Hepatocyte (in vitro differentiated cells): ENCODE measurements around the gene CRTAP. TPM values are rescaled to one million over a fixed set of nuclear protein-coding genes. Genes with fewer than 3 reads are reported as not detected.

Experiments
- DNase-seq: peaks from one replicate; pipeline ENCODE4 v3.0.0-alpha.2; 2016; ENCODE audit warnings: low spot score
- H2AFZ ChIP-seq: fragments of 200-600 bp; sonication (generic); 2 replicates; pipeline ENCODE4 v1.6.0; 2016; ENCODE audit warnings: antibody characterized with exemption, mild to moderate bottlenecking
- H3K27ac ChIP-seq: fragments of 200-600 bp; sonication (generic); 2 replicates; pipeline ENCODE4 v1.5.1; 2016; ENCODE audit warnings: mild to moderate bottlenecking
- H3K27me3 ChIP-seq: fragments of 200-600 bp; sonication (generic); 2 replicates; pipeline ENCODE4 v1.6.1; 2016
- H3K36me3 ChIP-seq: fragments of 200-600 bp; sonication (generic); replicated peaks from 2 replicates; pipeline ENCODE4 v1.5.1; 2016; ENCODE audit warnings: low read depth; ENCODE audit not compliant: insufficient read depth
- H3K4me1 ChIP-seq: fragments of 200-600 bp; sonication (generic); 2 replicates; pipeline ENCODE4 v1.5.1; 2016; ENCODE audit warnings: mild to moderate bottlenecking, moderate library complexity; ENCODE audit not compliant: insufficient read depth
- H3K4me2 ChIP-seq: fragments of 200-600 bp; sonication (generic); 2 replicates; pipeline ENCODE4 v1.6.0; 2016
- H3K4me3 ChIP-seq: fragments of 200-600 bp; sonication (generic); 2 replicates; pipeline ENCODE4 v1.5.1; 2016; ENCODE audit warnings: mild to moderate bottlenecking
- H3K79me2 ChIP-seq: fragments of 200-600 bp; sonication (generic); 2 replicates; pipeline ENCODE4 v1.6.0; 2017; ENCODE audit warnings: mild to moderate bottlenecking
- H3K9me2 ChIP-seq: fragments of 200-600 bp; sonication (generic); replicated peaks from 2 replicates; pipeline ENCODE4 v1.6.0; 2017; ENCODE audit warnings: mild to moderate bottlenecking; ENCODE audit not compliant: insufficient read depth
- H3K9me3 ChIP-seq: fragments of 200-600 bp; sonication (generic); 2 replicates; pipeline ENCODE4 v1.5.1; 2016; ENCODE audit warnings: low read depth, mild to moderate bottlenecking
- H4K20me1 ChIP-seq: fragments of 200-600 bp; sonication (generic); 2 replicates; pipeline ENCODE4 v1.6.0; 2016; ENCODE audit warnings: mild to moderate bottlenecking; ENCODE audit not compliant: insufficient read depth, poor library complexity, severe bottlenecking
- EZH2 ChIP-seq: fragments of 200-600 bp; sonication (generic); IDR thresholded peaks from 2 replicates; pipeline ENCODE4 v1.6.1; 2016; ENCODE audit warnings: antibody characterized with exemption, mild to moderate bottlenecking, borderline replicate concordance
- EZH2phosphoT487 ChIP-seq: fragments of 200-600 bp; sonication (generic); IDR thresholded peaks from one replicate; pipeline ENCODE4 v1.6.1; 2018; ENCODE audit warnings: antibody characterized with exemption, mild to moderate bottlenecking, low read depth, moderate library complexity; ENCODE audit not compliant: unreplicated experiment, severe bottlenecking
- WGBS: methylation state at CpG from one replicate; pipeline ENCODE4 v1.1.6; 2016; ENCODE audit warnings: low lambda C conversion rate; ENCODE audit errors: missing lambda C conversion rate; 5-methylcytosine and 5-hydroxymethylcytosine counted together
- polyA plus RNA-seq: library from polyadenylated mRNA; unstranded; fragments of >200 nt; fragmentation: Nextera tagmentation; extraction: Ambion mirVana; gene quantifications from 2 replicates; pipeline ENCODE4 v1.2.1, GENCODE V29; 2016
- total RNA-seq: library from RNA; depleted of rRNA; stranded (reverse); fragments of >200 nt; gene quantifications from 2 replicates; pipeline ENCODE4 v1.2.3, GENCODE V29; 2014
- TF ChIP-seq, protein P1 (sequence below): fragments of 200-600 bp; sonication (generic); IDR thresholded peaks from 2 replicates; pipeline ENCODE4 v1.5.1; 2016; ENCODE audit warnings: antibody characterized with exemption, mild to moderate bottlenecking; ENCODE audit not compliant: poor library complexity

The CRTAP gene
- total and polyA plus RNA-seq, 2 experiments from 2014 or later = 127 to 178 TPM

DNA sequence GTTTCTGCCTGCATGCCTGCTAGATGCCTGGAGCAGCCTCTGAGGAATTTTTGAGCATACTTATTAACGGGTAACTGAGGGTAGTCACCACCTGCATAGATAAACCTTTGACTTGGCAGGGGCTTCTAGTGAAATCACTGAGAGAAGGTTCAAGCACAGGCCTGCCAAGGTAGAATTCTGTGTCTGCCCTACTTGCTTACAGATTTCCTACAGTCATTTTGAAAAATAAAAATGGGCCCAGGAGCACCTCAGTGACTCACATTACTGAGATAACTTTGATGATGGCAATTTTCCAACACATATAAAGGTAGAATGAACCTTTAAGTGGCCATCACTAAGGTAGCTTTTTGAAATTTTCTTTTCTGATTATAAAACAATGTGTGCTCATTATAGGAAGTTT lies 10.8 kb downstream of the CRTAP start:
- WGBS = 85% methylated on average over 1 of the region's 1 CpG
- no peaks in the 10 kb centered on the region for H3K36me3 ChIP-seq

DNA sequence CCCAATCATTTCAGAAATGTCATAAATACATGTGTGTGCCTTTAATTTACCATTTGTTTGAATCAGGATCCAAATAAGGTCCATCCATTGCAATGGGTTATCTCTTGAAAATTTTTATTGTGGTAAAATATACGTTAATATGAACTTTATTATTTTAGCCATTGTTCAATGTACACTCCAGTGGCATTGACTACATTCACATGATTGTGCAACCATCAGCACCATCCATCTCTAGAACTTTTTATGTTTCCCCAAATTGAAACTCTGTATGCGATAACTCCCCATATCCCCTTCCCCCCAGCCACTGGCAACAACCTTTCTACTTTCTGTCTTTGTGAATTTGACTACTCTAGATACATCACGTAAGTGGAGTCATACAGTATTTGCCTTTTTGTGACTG lies 12.0 kb downstream of the CRTAP start:
- Histone ChIP-seq H3K4me3 (no peak overlapping the region), H3K79me2 (no peaks in the 10 kb centered on the region), H3K27ac (no peak overlapping the region), H3K4me2 (no peak overlapping the region), H3K36me3 (no peaks in the 10 kb centered on the region), H4K20me1 (no peaks in the 10 kb centered on the region), H3K27me3 (no peaks in the 10 kb centered on the region), H3K4me1 (no peaks in the 10 kb centered on the region), H3K9me2 (no peaks in the 10 kb centered on the region), H2AFZ (no peak overlapping the region), H3K9me3 (no peaks in the 10 kb centered on the region)
- WGBS = 95% methylated on average over 3 of the region's 3 CpGs
- DNase-seq = no peak
- no peak for TF ChIP-seq EZH2
- TF ChIP-seq, protein P1, sequence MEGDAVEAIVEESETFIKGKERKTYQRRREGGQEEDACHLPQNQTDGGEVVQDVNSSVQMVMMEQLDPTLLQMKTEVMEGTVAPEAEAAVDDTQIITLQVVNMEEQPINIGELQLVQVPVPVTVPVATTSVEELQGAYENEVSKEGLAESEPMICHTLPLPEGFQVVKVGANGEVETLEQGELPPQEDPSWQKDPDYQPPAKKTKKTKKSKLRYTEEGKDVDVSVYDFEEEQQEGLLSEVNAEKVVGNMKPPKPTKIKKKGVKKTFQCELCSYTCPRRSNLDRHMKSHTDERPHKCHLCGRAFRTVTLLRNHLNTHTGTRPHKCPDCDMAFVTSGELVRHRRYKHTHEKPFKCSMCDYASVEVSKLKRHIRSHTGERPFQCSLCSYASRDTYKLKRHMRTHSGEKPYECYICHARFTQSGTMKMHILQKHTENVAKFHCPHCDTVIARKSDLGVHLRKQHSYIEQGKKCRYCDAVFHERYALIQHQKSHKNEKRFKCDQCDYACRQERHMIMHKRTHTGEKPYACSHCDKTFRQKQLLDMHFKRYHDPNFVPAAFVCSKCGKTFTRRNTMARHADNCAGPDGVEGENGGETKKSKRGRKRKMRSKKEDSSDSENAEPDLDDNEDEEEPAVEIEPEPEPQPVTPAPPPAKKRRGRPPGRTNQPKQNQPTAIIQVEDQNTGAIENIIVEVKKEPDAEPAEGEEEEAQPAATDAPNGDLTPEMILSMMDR = no peak
- TF ChIP-seq EZH2phosphoT487 = no peak

More for the DNA sequence above, 10.8 kb downstream of the CRTAP start:
- Histone ChIP-seq H3K9me2 (no peaks in the 10 kb centered on the region), H3K4me3 (no peak overlapping the region), H3K4me2 (no peak overlapping the region), H4K20me1 (no peaks in the 10 kb centered on the region), H2AFZ (no peak overlapping the region), H3K4me1 (no peaks in the 10 kb centered on the region), H3K79me2 (no peaks in the 10 kb centered on the region), H3K27ac (no peak overlapping the region), H3K27me3 (no peaks in the 10 kb centered on the region), H3K9me3 (no peaks in the 10 kb centered on the region)
- no peak for TF ChIP-seq EZH2
- TF ChIP-seq, protein P1 = no peak
- no peak for TF ChIP-seq EZH2phosphoT487
- DNase-seq = no peak

DNA sequence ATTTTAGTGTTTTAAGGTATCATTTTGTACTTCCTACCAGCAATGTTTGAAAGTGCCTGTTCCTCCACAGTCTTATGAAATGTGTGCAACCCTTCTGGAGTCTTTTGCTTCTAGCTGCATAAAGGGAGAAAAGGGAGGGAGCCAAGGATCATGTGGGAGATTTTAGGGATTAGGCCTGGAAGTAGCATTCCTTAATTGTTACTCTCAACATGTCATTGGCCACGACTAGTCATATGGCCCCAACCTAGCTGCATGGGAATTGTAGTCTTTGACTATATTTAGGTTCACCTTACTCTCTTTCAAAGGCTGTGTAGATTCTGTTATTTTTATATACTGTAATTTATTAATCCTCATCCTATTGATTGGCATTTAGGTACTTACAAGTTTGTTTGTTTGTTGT lies 14.9 kb downstream of the CRTAP start:
- Histone ChIP-seq H3K27ac (no peak overlapping the region), H3K9me2 (no peaks in the 10 kb centered on the region), H3K27me3 (no peaks in the 10 kb centered on the region), H3K4me3 (no peak overlapping the region), H2AFZ (no peak overlapping the region), H3K9me3 (no peaks in the 10 kb centered on the region), H3K4me1 (no peaks in the 10 kb centered on the region), H3K79me2 (no peaks in the 10 kb centered on the region), H3K4me2 (no peak overlapping the region), H3K36me3 (no peaks in the 10 kb centered on the region), H4K20me1 (no peaks in the 10 kb centered on the region)
- 50% methylated on average over 1 of the region's 1 CpG for WGBS
- no peak for DNase-seq
- no peak for TF ChIP-seq EZH2
- TF ChIP-seq EZH2phosphoT487 = no peak
- TF ChIP-seq, protein P1 = no peak

DNA sequence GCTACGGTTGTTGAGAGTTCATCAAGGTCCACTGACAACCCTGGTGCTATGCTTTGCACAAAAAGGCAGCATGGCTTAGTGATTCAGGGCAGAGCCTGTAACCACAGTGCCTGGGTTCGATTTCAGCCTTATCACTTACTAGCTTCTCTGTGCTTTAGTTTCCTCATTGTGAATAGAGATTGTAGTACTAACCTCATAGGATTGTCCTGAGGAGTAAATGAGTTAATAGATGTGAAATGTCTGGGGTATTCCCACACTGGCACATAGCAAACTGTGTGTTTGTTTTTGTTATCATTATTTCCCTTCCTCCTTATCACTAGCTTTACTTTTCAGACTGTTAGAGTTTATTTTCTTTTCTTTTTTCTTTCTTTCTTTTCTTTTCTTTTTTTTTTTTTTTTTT lies 16.3 kb downstream of the CRTAP start:
- Histone ChIP-seq H2AFZ (no peak overlapping the region), H3K4me3 (no peak overlapping the region), H3K79me2 (no peaks in the 10 kb centered on the region), H3K36me3 (no peaks in the 10 kb centered on the region), H3K9me3 (no peaks in the 10 kb centered on the region), H4K20me1 (no peaks in the 10 kb centered on the region), H3K9me2 (no peaks in the 10 kb centered on the region), H3K4me2 (no peak overlapping the region), H3K27me3 (no peaks in the 10 kb centered on the region), H3K4me1 (no peaks in the 10 kb centered on the region), H3K27ac (no peak overlapping the region)
- no peak for DNase-seq
- TF ChIP-seq EZH2 (no peak), EZH2phosphoT487 (no peak)
- TF ChIP-seq, protein P1 = no peak
- 51% methylated on average over 2 of the region's 2 CpGs for WGBS
